ENCODE results near the gene EARS2.

Gene EARS2

DNA sequence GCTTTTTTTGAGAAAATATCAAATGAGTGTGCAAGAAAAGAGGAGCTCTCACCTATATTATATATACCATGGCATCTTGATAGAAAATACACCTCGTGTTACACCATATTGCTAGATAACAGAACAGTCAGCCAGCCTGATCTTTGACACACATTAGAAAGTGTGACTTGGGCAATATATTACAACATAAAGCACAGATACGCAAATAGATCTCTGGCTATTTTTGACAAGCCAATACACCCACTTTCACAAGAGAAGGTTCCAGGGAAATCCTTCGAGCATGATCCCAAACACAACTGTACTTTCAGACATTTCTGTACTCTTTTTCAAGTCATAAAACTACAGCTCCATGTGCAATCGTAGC is 56.3 kb downstream of the EARS2 start:
- Histone ChIP-seq H3K79me2 (ENCODE audit: insufficient read depth, low read length) (peaks cover 100% of the 10 kb centered on the region), H3K9ac (ENCODE audit: low read length) (no peak overlapping the region), H3K4me3 (ENCODE audit: insufficient read depth, low read length, poor library complexity, severe bottlenecking) (no peak overlapping the region), H4K20me1 (ENCODE audit: low read depth, low read length) (peaks cover 52% of the 10 kb centered on the region), H3K4me2 (ENCODE audit: low read depth, low read length, poor library complexity, severe bottlenecking) (no peak overlapping the region), H3K36me3 (ENCODE audit: low read length) (peaks cover 7% of the 10 kb centered on the region; the same call in 1 of the 2 replicates), H3K27ac (ENCODE audit: low read depth, low read length) (no peak overlapping the region), H3K27me3 (ENCODE audit: low read length) (no peaks in the 10 kb centered on the region), H3K9me3 (ENCODE audit: insufficient read depth, low read length) (no peaks in the 10 kb centered on the region), H2AFZ (ENCODE audit: low read depth, low read length, severe bottlenecking) (no peak overlapping the region), H3F3A (ENCODE audit: insufficient read depth) (0 out of 2 replicates have a peak, but pooled peaks cover 7% of the 10 kb centered on the region), H3K9me2 (replicated peaks; ENCODE audit: insufficient read depth, low read length) (no peaks in the 10 kb centered on the region)
- TF ChIP-seq, protein P1, sequence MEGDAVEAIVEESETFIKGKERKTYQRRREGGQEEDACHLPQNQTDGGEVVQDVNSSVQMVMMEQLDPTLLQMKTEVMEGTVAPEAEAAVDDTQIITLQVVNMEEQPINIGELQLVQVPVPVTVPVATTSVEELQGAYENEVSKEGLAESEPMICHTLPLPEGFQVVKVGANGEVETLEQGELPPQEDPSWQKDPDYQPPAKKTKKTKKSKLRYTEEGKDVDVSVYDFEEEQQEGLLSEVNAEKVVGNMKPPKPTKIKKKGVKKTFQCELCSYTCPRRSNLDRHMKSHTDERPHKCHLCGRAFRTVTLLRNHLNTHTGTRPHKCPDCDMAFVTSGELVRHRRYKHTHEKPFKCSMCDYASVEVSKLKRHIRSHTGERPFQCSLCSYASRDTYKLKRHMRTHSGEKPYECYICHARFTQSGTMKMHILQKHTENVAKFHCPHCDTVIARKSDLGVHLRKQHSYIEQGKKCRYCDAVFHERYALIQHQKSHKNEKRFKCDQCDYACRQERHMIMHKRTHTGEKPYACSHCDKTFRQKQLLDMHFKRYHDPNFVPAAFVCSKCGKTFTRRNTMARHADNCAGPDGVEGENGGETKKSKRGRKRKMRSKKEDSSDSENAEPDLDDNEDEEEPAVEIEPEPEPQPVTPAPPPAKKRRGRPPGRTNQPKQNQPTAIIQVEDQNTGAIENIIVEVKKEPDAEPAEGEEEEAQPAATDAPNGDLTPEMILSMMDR (IDR thresholded peaks at IDR 0.05; ENCODE audit: insufficient read depth, low read length, poor library complexity, severe bottlenecking): no peak
- no peak for TF ChIP-seq EZH2phosphoT487 (conservative IDR thresholded peaks at IDR 0.05; ENCODE audit: low read length)

DNA sequence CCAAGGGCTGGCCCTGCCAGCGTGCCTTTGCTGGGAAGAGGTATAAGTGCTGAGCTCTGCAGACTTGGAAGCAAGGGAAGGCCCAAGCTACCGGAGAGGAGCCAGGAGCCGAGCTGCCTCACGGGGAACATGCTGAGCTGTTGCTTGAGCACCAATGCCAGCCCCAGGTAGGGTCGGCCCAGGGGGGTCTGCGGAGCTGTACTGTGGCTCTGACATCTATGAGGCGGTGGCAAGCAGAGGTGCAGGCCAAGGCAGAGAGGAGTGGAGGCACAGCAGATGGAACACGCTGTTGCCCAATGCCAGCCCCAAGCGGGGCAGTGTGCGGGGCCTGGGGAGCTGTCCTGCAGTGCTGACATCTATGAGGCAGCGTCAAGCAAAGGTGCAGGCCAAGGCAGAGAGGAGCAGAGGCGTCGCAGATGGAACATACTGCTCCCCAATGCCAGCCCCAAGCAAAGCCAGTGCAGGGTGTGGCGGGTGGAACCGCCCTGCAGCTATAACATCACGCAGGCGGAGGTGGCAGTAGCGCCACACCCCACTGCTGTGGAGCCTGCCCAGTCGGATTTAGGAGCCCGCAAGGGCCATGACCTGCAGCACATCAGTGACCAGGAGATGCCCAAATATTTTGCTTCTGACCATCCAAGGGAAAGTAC is 56.8 kb downstream of the EARS2 start:
- Histone ChIP-seq H4K20me1 (ENCODE audit: low read depth, low read length) (peaks cover 54% of the 10 kb centered on the region), H3K4me3 (ENCODE audit: insufficient read depth, low read length, poor library complexity, severe bottlenecking) (no peak overlapping the region), H3K79me2 (ENCODE audit: insufficient read depth, low read length) (peaks cover 100% of the 10 kb centered on the region), H3K27ac (ENCODE audit: low read depth, low read length) (no peak overlapping the region), H3K36me3 (ENCODE audit: low read length) (peaks cover 8% of the 10 kb centered on the region; the same call in 1 of the 2 replicates), H3K27me3 (ENCODE audit: low read length) (no peaks in the 10 kb centered on the region), H3K4me2 (ENCODE audit: low read depth, low read length, poor library complexity, severe bottlenecking) (no peak overlapping the region), H3K9me2 (replicated peaks; ENCODE audit: insufficient read depth, low read length) (no peaks in the 10 kb centered on the region), H2AFZ (ENCODE audit: low read depth, low read length, severe bottlenecking) (no peak overlapping the region), H3K9me3 (ENCODE audit: insufficient read depth, low read length) (no peaks in the 10 kb centered on the region), H3F3A (ENCODE audit: insufficient read depth) (0 out of 2 replicates have a peak, but pooled peaks cover 6% of the 10 kb centered on the region), H3K9ac (ENCODE audit: low read length) (no peak overlapping the region)
- no peak for TF ChIP-seq EZH2phosphoT487 (conservative IDR thresholded peaks at IDR 0.05; ENCODE audit: low read length)
- TF ChIP-seq, protein P1 (IDR thresholded peaks at IDR 0.05; ENCODE audit: insufficient read depth, low read length, poor library complexity, severe bottlenecking): no peak

DNA sequence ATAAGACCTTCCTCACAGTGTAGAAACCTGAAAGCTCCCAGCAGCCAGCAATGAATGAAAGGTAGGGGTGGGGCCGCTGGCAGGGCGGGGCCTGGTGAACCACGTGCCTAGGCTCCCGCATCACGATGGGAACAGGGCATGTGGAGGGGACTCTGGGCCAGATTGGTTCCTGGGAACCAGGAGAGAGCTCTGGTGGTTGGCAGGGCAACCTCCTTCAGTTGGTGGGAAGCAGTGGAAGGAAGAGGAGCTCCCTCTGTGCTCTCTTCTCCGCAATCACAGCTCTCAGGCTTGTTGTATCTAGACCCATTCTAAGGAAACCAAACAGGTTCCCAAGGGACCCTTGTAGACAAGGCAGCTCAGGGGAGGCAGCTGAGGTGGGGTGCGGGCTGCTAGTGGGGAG is 57.3 kb downstream of the EARS2 start:
- H3K9me3 ChIP-seq (ENCODE audit: insufficient read depth, low read length): no peaks in the 10 kb centered on the region
- H4K20me1 ChIP-seq (ENCODE audit: low read depth, low read length): peaks cover 50% of the 10 kb centered on the region
- H3K4me2 ChIP-seq (ENCODE audit: low read depth, low read length, poor library complexity, severe bottlenecking): no peak overlapping the region
- no peaks in the 10 kb centered on the region for H3K9me2 ChIP-seq (replicated peaks; ENCODE audit: insufficient read depth, low read length)
- no peaks in the 10 kb centered on the region for H3K27me3 ChIP-seq (ENCODE audit: low read length)
- H3K36me3 ChIP-seq (ENCODE audit: low read length): peaks cover 13% of the 10 kb centered on the region; the same call in 1 of the 2 replicates
- 0 out of 2 replicates have a peak, but pooled peaks cover 6% of the 10 kb centered on the region for H3F3A ChIP-seq (ENCODE audit: insufficient read depth)
- H3K9ac ChIP-seq (ENCODE audit: low read length): no peak overlapping the region
- H3K4me3 ChIP-seq (ENCODE audit: insufficient read depth, low read length, poor library complexity, severe bottlenecking): no peak overlapping the region
- H3K79me2 ChIP-seq (ENCODE audit: insufficient read depth, low read length): peaks cover 99% of the 10 kb centered on the region
- no peak overlapping the region for H3K27ac ChIP-seq (ENCODE audit: low read depth, low read length)
- H2AFZ ChIP-seq (ENCODE audit: low read depth, low read length, severe bottlenecking): no peak overlapping the region
- no peak for TF ChIP-seq EZH2phosphoT487 (conservative IDR thresholded peaks at IDR 0.05; ENCODE audit: low read length)
- TF ChIP-seq, protein P1 (IDR thresholded peaks at IDR 0.05; ENCODE audit: insufficient read depth, low read length, poor library complexity, severe bottlenecking): no peak
